GM18873 (cell line): ENCODE measurements around the gene ZNF341.
"Not testable (repeated sequence)": the region's sequence is repeated elsewhere in the genome, so short reads cannot be mapped to it uniquely, and the experiment has no call there.

Experiments
- ATAC-seq: cut with Tn5 transposase; IDR thresholded peaks from one replicate; pipeline ENCODE4 v1.9.1; 2021; ENCODE audit warnings: mild to moderate bottlenecking, moderate library complexity, moderate number of reproducible peaks; ENCODE audit not compliant: unreplicated experiment, low FRiP score

Gene ZNF341

GRCh38 chr20:33727806-33728205 lies 4.0 kb upstream of the ZNF341 start:
- ATAC-seq = no peak

- no peak for ATAC-seq
Measured at GRCh38 chr20:33728463-33728862, 3.3 kb upstream of the ZNF341 start.

DNA sequence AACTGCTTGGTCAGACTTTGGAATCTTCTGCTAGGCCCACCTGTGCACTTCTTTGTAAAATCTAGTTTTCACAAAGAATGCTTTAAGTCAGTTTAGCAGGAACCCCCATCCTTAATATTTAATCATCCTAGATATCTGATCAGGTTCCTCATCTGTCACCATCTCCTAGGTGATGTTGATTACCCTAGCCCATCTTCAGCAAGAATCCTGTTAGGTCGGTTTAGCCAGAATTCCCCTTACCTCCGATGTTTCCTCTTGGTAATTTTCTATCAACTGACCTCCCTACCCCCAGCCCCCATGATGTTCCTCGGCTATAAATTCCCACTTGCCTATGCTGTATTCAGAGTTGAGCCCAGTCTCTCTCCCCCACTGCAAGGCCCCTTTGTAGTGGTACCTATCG lies 2.7 kb upstream of the ZNF341 start:
- no peak for ATAC-seq

GRCh38 chr20:33730946-33731692 lies 677 bp upstream of the ZNF341 start:
- no peak for ATAC-seq

DNA sequence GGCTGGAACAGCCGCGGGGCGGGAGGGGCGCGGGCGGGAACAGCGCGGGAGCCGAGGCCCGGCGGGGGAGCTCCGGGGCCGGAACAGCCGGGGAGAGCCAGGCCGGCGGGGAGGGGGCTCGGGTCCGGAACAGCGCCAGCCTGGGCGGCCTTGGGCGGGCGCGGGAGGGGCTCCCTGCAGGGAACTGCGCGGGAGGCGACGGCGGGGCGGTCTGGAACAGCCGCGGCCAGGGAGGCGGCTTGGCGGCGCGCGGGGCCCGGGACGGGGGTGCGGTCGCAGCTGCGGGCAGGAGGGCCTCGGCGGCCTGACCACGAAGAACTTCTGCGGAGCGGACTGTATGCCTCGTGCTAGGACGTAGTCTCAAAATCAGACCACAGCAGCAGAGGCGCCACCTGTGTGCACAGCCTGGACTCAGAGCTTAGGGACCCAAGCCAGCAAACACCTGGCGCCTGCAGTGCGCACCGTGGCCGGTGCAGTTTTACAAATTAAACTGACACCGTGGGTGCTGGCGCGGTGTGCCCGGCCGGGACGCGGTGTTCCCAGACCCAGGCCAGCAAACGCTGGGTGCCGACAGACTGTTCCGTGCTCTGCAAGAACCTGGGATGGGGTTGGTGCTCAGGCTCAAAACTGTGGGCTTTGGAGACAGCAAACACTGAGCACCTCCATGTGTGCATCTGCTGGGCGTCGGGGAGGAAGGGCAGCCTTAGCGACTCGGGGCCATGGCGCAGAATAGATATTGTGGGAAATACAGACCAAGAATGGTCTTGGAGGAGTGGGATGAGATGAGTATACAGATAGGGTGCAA lies 572 bp downstream of the ZNF341 start:
- ATAC-seq = peak; percentile 48

DNA sequence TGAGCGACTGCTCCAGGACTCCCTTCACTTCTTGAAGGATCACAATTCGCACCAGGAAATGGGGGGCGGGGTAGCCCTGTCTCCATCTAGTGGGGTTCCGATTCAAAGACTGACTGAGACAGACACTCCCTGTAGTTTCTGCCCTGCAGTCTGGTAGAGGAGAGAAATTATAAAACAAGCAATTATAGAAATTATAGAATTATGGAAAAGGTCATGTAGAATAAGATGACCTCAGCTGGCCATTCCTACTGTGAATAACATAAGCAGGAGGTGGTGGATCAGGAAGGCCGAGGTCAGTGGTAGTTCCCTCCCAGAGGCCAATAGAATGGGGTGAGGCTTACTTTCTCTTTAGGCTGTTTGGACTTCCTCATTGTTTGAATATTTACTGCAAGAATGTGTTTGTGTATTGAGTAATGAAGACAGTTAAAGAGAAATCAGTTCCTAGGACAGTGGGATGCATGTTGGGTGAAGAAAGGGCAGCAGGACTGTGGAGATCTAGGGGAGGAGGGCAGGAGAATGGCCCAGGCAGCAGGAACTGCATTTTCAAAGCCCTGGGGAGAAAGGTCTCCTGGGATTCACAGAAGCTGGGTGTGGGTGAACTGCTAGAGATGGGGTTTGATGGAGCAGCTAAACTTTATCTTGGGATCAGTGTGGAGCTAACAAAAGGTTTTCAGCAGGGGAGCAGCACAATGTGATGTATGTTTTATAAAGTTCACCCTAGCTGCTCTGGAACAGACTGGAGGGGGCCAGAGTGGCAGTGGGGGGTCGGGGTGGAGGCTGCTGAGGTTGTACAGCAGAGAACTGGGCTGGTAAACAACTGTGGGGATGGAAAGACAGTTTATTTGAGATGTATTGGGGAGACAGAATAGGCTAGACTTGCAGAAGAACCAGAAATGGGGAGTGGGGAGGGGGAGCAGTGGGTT lies 2.1 kb downstream of the ZNF341 start:
- no peak for ATAC-seq

- no peak for ATAC-seq
Measured at GRCh38 chr20:33736962-33737361, 5.2 kb downstream of the ZNF341 start.

DNA sequence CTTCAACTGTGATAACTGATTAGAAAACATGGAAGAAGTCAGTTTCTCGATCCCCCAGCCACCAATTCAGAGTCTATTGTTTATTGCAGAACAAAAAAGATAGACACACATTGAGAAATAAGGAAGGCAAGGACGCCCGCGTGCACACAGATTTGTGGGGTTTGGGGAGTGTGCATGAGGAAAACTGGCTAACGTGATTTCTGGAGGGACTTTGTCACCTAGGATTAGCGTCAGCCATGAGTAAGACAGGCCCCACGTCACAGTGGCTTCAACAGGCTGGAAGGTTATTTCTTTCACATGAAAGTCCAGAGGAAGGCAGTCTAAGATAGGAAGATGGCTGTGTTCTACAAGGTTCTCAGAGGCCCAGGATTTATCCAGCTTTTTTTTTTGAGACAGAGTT lies 7.7 kb downstream of the ZNF341 start:
- ATAC-seq = no peak

DNA sequence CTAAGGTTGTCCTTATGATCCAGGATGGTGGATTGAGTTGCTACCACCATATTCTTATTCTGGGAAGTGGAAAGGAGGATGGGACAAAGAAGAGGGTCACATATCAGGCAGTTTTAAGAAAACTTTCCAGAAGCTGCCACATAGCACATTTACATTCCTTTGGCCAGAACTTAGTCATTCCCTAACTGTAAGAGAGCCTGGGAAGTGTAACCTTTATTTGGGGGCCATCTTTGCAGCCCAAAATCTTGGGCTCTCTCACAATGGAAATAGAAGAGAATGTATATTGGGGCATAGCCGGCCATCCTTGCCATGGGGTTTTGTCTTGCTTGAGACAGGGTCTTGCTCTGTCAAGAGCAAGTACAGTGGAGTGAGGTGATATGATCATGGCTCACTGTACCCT lies 8.4 kb downstream of the ZNF341 start:
- ATAC-seq = no peak

- ATAC-seq = no peak
Measured at GRCh38 chr20:33744181-33744580, 12.4 kb downstream of the ZNF341 start.

GRCh38 chr20:33744773-33745385 lies 13.1 kb downstream of the ZNF341 start:
- no peak for ATAC-seq

- no peak for ATAC-seq
Measured at GRCh38 chr20:33746325-33746998, 14.7 kb downstream of the ZNF341 start.

DNA sequence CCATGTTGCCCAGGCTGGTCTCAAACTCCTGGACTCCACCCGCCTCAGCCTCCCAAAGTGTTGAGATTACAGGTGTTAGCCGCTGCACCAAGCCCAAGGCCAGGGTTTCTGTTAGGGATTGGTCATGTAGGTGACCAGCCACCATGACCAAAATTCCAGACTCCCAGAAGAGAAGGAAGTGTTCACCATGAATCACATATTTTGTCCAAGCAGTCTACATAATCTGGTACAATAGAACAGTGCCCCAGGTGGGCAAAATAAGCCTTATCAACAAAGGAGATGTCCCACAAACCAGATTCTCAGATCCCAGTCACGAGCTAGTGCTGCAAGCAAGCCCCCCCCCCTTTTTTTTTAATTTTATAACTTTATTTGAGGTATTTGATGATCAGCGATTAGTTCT lies 20.0 kb downstream of the ZNF341 start:
- ATAC-seq = no peak

DNA sequence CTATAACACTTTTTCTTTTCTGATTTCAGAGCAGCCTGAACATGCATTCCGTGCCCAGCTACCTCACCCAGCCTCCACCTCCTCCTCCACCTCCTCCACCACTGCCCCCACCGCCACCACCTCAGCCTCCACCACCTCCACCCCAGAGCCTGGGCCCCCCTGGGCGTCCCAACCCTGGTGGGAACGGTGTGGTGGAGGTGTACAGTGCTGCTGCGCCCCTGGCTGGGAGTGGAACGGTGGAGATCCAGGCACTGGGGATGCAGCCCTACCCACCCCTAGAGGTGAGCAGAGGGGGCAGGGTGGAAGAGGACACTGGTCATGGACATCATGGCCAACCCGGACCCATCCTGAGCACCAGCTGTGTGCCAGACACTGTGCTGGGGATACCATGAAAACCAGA lies 21.3 kb downstream of the ZNF341 start:
- no peak for ATAC-seq

GRCh38 chr20:33753763-33754162 lies 22.0 kb downstream of the ZNF341 start:
- ATAC-seq = no peak

DNA sequence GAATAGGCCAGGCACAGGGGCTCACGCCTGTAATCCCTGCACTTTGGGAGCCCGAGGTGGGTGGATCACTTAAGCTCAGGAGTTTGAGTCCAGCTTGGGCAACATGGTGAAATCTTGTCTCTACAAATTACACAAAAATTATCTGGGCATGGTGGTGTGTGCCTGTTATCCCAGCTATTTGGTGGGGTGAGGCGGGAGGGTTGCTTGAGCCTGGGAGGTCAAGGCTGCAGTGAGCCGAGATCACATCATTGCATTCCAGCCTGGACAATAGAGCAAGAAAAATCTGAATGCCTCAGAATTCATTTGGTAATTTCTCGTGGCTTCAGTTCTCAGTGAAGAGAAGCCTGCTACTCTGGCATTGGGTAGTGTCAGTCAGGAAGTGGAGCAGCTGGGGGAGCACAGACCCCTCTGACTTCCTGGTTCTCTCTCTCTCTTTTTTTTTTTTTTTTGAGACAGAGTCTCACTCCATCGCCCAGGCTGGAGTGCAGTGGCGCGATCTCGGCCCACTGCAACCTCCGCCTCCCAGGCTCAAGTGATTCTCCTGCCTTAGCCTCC lies 24.2 kb downstream of the ZNF341 start:
- not testable (repeated sequence) for ATAC-seq

- ATAC-seq = no peak
Measured at GRCh38 chr20:33757046-33757445, 25.2 kb downstream of the ZNF341 start.

- ATAC-seq = no peak
Measured at GRCh38 chr20:33757458-33757857, 25.7 kb downstream of the ZNF341 start.

- no peak for ATAC-seq
Measured at GRCh38 chr20:33761698-33762250, 30.0 kb downstream of the ZNF341 start.
